GM23338 (cell line): ENCODE results near the gene CTNND2. TPM values are rescaled to one million over a fixed set of nuclear protein-coding genes. Genes with fewer than 3 reads are reported as not detected.

Experiments used
- ATAC-seq: fragments of 200-7000 bp; cut with Tn5 transposase; 3 replicates; pipeline ENCODE4 v1.9.1; 2020
- DNase-seq: peaks from one replicate; pipeline ENCODE4 v3.0.0-alpha.2; 2015; ENCODE audit warnings: low spot score
- H2AFZ ChIP-seq: fragments of 200-600 bp; sonication (generic); 2 replicates; pipeline ENCODE4 v1.8.0; 2016; ENCODE audit warnings: antibody characterized with exemption, mild to moderate bottlenecking, moderate library complexity
- H3F3A ChIP-seq: fragments of 200-600 bp; sonication (generic); replicated peaks from 2 replicates; pipeline ENCODE4 v1.8.0; 2017; ENCODE audit warnings: antibody characterized with exemption, mixed run types, low read depth
- H3K27ac ChIP-seq: fragments of 200-600 bp; sonication (generic); 2 replicates; pipeline ENCODE4 v1.6.1; 2016; ENCODE audit warnings: low read depth
- H3K27me3 ChIP-seq: fragments of 200-600 bp; sonication (generic); 2 replicates; pipeline ENCODE4 v1.8.0; 2016; ENCODE audit warnings: mild to moderate bottlenecking, mixed run types, moderate library complexity; ENCODE audit not compliant: insufficient read depth
- H3K36me3 ChIP-seq: fragments of 200-600 bp; sonication (generic); 2 replicates; pipeline ENCODE4 v1.8.0; 2016; ENCODE audit warnings: mild to moderate bottlenecking; ENCODE audit not compliant: insufficient read depth
- H3K4me1 ChIP-seq: fragments of 200-600 bp; sonication (generic); 2 replicates; pipeline ENCODE4 v1.8.0; 2016; ENCODE audit warnings: mild to moderate bottlenecking, moderate library complexity; ENCODE audit not compliant: insufficient read depth
- H3K4me2 ChIP-seq: fragments of 200-600 bp; sonication (generic); 2 replicates; pipeline ENCODE4 v1.7.1; 2017; ENCODE audit warnings: mixed run types
- H3K4me3 ChIP-seq: fragments of 200-600 bp; sonication (generic); 2 replicates; pipeline ENCODE4 v1.6.1; 2016; ENCODE audit warnings: mixed run types
- H3K79me2 ChIP-seq: fragments of 200-600 bp; sonication (generic); replicated peaks from 2 replicates; pipeline ENCODE4 v1.8.0; 2017; ENCODE audit warnings: mild to moderate bottlenecking; ENCODE audit not compliant: insufficient read depth
- H3K9me2 ChIP-seq: fragments of 200-600 bp; sonication (generic); 2 replicates; pipeline ENCODE4 v1.8.0; 2017; ENCODE audit not compliant: insufficient read depth
- H4K20me1 ChIP-seq: fragments of 200-600 bp; sonication (generic); replicated peaks from 2 replicates; pipeline ENCODE4 v1.8.0; 2017; ENCODE audit warnings: mild to moderate bottlenecking; ENCODE audit not compliant: insufficient read depth
- H3K27ac Mint-ChIP-seq: 2 replicates; pipeline ENCODE4 v1.8.0; 2020; ENCODE audit warnings: inconsistent platforms, mild to moderate bottlenecking, moderate library complexity, mixed read lengths
- H3K27me3 Mint-ChIP-seq: 3 replicates; pipeline ENCODE4 v1.8.0; 2022; ENCODE audit warnings: low read depth, mild to moderate bottlenecking, moderate library complexity, mixed read lengths, inconsistent platforms; ENCODE audit not compliant: insufficient read depth, poor library complexity
- H3K36me3 Mint-ChIP-seq: 3 replicates; pipeline ENCODE4 v1.8.0; 2021; ENCODE audit warnings: low read depth, mild to moderate bottlenecking, inconsistent platforms, moderate library complexity, mixed read lengths
- H3K4me1 Mint-ChIP-seq: 3 replicates; pipeline ENCODE4 v1.8.0; 2020; ENCODE audit warnings: mild to moderate bottlenecking, inconsistent platforms, mixed read lengths
- H3K4me3 Mint-ChIP-seq: 3 replicates; pipeline ENCODE4 v1.8.0; 2021; ENCODE audit warnings: moderate library complexity, mild to moderate bottlenecking, inconsistent platforms, mixed read lengths
- H3K9me3 Mint-ChIP-seq: 3 replicates; pipeline ENCODE4 v1.8.0; 2020; ENCODE audit warnings: moderate library complexity, mild to moderate bottlenecking, inconsistent platforms, mixed read lengths
- CREB1 ChIP-seq: fragments of 250-450 bp; sonication (Bioruptor Pico); IDR thresholded peaks from 2 replicates; pipeline ENCODE4 v1.5.0; 2020; ENCODE audit warnings: low read depth, mild to moderate bottlenecking, moderate library complexity
- EZH2 ChIP-seq: fragments of 200-600 bp; sonication (generic); IDR thresholded peaks from one replicate; pipeline ENCODE4 v1.8.0; 2017; ENCODE audit warnings: antibody characterized with exemption, mild to moderate bottlenecking, low read depth; ENCODE audit not compliant: unreplicated experiment
- EZH2phosphoT487 ChIP-seq: fragments of 200-600 bp; sonication (generic); IDR thresholded peaks from one replicate; pipeline ENCODE4 v1.8.1; 2018; ENCODE audit warnings: antibody characterized with exemption; ENCODE audit not compliant: unreplicated experiment
- JUNB ChIP-seq: IDR thresholded peaks from one replicate; pipeline ENCODE4 v1.6.1; 2016; ENCODE audit warnings: antibody characterized with exemption; ENCODE audit not compliant: unreplicated experiment
- NANOG ChIP-seq: IDR thresholded peaks from 2 replicates; pipeline ENCODE4 v1.6.1; 2016; ENCODE audit warnings: antibody characterized with exemption, borderline replicate concordance
- POLR2AphosphoS5 ChIP-seq: IDR thresholded peaks from 2 replicates; pipeline ENCODE4 v1.6.1; 2016; ENCODE audit warnings: antibody characterized with exemption, low read depth
- ZNF114 ChIP-seq: fragments of 250-450 bp; sonication (Bioruptor Pico); IDR thresholded peaks from 2 replicates; pipeline ENCODE4 v1.5.0; 2020; ENCODE audit warnings: mild to moderate bottlenecking, moderate library complexity
- polyA plus RNA-seq: library from polyadenylated mRNA; unstranded; fragments of >200 nt; fragmentation: Nextera tagmentation; extraction: Ambion mirVana; gene quantifications from 2 replicates; pipeline ENCODE4 v1.2.1, GENCODE V29; 2016
- total RNA-seq: library from RNA; depleted of rRNA; stranded (reverse); fragments of >200 nt; shearing (Covaris generic); gene quantifications from 2 replicates; pipeline ENCODE4 v1.2.3, GENCODE V29; 2014
- TF ChIP-seq, protein P1 (sequence below), 2 experiments: fragments of 200-600 bp in 1 of 2; sonication (generic) in 1 of 2; conservative IDR thresholded peaks; 2 replicates each; pipeline versions ENCODE4 v1.5.1 to v1.6.1; 2016 to 2017; ENCODE audit warnings: antibody characterized with exemption in 2 of 2, low read depth in 2 of 2, mild to moderate bottlenecking in 2 of 2, moderate library complexity in 1 of 2
- TF ChIP-seq, protein P2 (sequence below): IDR thresholded peaks from 2 replicates; pipeline ENCODE4 v1.6.1; 2016; ENCODE audit warnings: antibody characterized with exemption
- TF ChIP-seq, protein P3 (sequence below): fragments of 250-450 bp; sonication (Bioruptor Pico); IDR thresholded peaks from 2 replicates; pipeline ENCODE4 v1.5.0; 2020; ENCODE audit warnings: mild to moderate bottlenecking, moderate library complexity

The CTNND2 gene
- total and polyA plus RNA-seq, 2 experiments from 2014 or later: 5.1 to 7.0 TPM

- no peak overlapping the region for H2AFZ ChIP-seq
- no peak overlapping the region for H3K4me2 ChIP-seq
- no peaks in the 10 kb centered on the region for H3K79me2 ChIP-seq
- no peak for ATAC-seq
- H3K9me2 ChIP-seq: 0 out of 2 replicates have a peak, but pooled peaks cover 4% of the 10 kb centered on the region
- H3K36me3 ChIP-seq: no peaks in the 10 kb centered on the region
- no peak overlapping the region for H3K27ac ChIP-seq
- H3K27me3 Mint-ChIP-seq: no peaks in the 10 kb centered on the region
- H3K27me3 ChIP-seq: no peaks in the 10 kb centered on the region
- no peaks in the 10 kb centered on the region for H3K36me3 Mint-ChIP-seq
- no peaks in the 10 kb centered on the region for H4K20me1 ChIP-seq
- TF ChIP-seq JUNB: no peak
- TF ChIP-seq EZH2: no peak
- TF ChIP-seq, protein P1, sequence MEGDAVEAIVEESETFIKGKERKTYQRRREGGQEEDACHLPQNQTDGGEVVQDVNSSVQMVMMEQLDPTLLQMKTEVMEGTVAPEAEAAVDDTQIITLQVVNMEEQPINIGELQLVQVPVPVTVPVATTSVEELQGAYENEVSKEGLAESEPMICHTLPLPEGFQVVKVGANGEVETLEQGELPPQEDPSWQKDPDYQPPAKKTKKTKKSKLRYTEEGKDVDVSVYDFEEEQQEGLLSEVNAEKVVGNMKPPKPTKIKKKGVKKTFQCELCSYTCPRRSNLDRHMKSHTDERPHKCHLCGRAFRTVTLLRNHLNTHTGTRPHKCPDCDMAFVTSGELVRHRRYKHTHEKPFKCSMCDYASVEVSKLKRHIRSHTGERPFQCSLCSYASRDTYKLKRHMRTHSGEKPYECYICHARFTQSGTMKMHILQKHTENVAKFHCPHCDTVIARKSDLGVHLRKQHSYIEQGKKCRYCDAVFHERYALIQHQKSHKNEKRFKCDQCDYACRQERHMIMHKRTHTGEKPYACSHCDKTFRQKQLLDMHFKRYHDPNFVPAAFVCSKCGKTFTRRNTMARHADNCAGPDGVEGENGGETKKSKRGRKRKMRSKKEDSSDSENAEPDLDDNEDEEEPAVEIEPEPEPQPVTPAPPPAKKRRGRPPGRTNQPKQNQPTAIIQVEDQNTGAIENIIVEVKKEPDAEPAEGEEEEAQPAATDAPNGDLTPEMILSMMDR (conservative IDR thresholded peaks at IDR 0.05; ENCODE audit: low read depth in 2 of 2): no peak
- TF ChIP-seq, protein P2, sequence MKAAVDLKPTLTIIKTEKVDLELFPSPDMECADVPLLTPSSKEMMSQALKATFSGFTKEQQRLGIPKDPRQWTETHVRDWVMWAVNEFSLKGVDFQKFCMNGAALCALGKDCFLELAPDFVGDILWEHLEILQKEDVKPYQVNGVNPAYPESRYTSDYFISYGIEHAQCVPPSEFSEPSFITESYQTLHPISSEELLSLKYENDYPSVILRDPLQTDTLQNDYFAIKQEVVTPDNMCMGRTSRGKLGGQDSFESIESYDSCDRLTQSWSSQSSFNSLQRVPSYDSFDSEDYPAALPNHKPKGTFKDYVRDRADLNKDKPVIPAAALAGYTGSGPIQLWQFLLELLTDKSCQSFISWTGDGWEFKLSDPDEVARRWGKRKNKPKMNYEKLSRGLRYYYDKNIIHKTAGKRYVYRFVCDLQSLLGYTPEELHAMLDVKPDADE: no peak
- no peak for TF ChIP-seq EZH2phosphoT487
- TF ChIP-seq, protein P3, sequence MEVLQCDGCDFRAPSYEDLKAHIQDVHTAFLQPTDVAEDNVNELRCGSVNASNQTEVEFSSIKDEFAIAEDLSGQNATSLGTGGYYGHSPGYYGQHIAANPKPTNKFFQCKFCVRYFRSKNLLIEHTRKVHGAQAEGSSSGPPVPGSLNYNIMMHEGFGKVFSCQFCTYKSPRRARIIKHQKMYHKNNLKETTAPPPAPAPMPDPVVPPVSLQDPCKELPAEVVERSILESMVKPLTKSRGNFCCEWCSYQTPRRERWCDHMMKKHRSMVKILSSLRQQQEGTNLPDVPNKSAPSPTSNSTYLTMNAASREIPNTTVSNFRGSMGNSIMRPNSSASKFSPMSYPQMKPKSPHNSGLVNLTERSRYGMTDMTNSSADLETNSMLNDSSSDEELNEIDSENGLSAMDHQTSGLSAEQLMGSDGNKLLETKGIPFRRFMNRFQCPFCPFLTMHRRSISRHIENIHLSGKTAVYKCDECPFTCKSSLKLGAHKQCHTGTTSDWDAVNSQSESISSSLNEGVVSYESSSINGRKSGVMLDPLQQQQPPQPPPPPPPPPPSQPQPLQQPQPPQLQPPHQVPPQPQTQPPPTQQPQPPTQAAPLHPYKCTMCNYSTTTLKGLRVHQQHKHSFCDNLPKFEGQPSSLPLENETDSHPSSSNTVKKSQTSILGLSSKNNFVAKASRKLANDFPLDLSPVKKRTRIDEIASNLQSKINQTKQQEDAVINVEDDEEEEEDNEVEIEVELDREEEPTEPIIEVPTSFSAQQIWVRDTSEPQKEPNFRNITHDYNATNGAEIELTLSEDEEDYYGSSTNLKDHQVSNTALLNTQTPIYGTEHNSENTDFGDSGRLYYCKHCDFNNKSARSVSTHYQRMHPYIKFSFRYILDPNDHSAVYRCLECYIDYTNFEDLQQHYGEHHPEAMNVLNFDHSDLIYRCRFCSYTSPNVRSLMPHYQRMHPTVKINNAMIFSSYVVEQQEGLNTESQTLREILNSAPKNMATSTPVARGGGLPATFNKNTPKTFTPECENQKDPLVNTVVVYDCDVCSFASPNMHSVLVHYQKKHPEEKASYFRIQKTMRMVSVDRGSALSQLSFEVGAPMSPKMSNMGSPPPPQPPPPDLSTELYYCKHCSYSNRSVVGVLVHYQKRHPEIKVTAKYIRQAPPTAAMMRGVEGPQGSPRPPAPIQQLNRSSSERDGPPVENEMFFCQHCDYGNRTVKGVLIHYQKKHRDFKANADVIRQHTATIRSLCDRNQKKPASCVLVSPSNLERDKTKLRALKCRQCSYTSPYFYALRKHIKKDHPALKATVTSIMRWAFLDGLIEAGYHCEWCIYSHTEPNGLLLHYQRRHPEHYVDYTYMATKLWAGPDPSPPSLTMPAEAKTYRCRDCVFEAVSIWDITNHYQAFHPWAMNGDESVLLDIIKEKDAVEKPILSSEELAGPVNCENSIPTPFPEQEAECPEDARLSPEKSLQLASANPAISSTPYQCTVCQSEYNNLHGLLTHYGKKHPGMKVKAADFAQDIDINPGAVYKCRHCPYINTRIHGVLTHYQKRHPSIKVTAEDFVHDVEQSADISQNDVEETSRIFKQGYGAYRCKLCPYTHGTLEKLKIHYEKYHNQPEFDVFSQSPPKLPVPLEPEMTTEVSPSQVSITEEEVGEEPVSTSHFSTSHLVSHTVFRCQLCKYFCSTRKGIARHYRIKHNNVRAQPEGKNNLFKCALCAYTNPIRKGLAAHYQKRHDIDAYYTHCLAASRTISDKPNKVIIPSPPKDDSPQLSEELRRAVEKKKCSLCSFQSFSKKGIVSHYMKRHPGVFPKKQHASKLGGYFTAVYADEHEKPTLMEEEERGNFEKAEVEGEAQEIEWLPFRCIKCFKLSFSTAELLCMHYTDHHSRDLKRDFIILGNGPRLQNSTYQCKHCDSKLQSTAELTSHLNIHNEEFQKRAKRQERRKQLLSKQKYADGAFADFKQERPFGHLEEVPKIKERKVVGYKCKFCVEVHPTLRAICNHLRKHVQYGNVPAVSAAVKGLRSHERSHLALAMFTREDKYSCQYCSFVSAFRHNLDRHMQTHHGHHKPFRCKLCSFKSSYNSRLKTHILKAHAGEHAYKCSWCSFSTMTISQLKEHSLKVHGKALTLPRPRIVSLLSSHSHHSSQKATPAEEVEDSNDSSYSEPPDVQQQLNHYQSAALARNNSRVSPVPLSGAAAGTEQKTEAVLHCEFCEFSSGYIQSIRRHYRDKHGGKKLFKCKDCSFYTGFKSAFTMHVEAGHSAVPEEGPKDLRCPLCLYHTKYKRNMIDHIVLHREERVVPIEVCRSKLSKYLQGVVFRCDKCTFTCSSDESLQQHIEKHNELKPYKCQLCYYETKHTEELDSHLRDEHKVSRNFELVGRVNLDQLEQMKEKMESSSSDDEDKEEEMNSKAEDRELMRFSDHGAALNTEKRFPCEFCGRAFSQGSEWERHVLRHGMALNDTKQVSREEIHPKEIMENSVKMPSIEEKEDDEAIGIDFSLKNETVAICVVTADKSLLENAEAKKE (CRISPR knock-in tag): no peak
- no peak for TF ChIP-seq CREB1 (CRISPR knock-in tag)
- TF ChIP-seq ZNF114 (CRISPR knock-in tag): no peak
- TF ChIP-seq POLR2AphosphoS5: no peak
- no peak for TF ChIP-seq NANOG
- H3K4me3 ChIP-seq: no peak overlapping the region
- H3K27ac Mint-ChIP-seq: no peak overlapping the region
- H3K4me1 ChIP-seq: no peaks in the 10 kb centered on the region
- no peaks in the 10 kb centered on the region for H3K9me3 Mint-ChIP-seq
- DNase-seq: no peak
- H3K4me1 Mint-ChIP-seq: no peaks in the 10 kb centered on the region; the same call in 2 of the 3 replicates
- no peaks in the 10 kb centered on the region for H3F3A ChIP-seq
- no peak overlapping the region for H3K4me3 Mint-ChIP-seq
Observed at GRCh38 chr5:11301171-11301570, 603.1 kb downstream of the CTNND2 start.
